H9 (cell line): ENCODE data around the gene CDYL. TPM values are rescaled to one million over a fixed set of nuclear protein-coding genes. Genes with fewer than 3 reads are reported as not detected.

Experiments
- DNase-seq: peaks from one replicate; pipeline ENCODE4 v3.0.0-alpha.2; 2017
- H2AFZ ChIP-seq: one replicate; pipeline ENCODE4 v1.6.1; 2013; ENCODE audit warnings: mild to moderate bottlenecking, low read length, control low read depth, moderate library complexity
- H2AK5ac ChIP-seq: 2 replicates; pipeline ENCODE4 v1.6.1; 2013; ENCODE audit warnings: low read length, control low read depth, mixed read lengths; ENCODE audit not compliant: insufficient read length
- H2BK120ac ChIP-seq: one replicate; pipeline ENCODE4 v1.6.1; 2013; ENCODE audit warnings: low read depth, mild to moderate bottlenecking, low read length, control low read depth, inconsistent platforms; ENCODE audit not compliant: poor library complexity, severe bottlenecking
- H2BK12ac ChIP-seq: 2 replicates; pipeline ENCODE4 v1.6.1; 2013; ENCODE audit warnings: low read length, control low read depth, mixed read lengths, low read depth; ENCODE audit not compliant: insufficient read length
- H2BK15ac ChIP-seq: 2 replicates; pipeline ENCODE4 v1.6.1; 2013; ENCODE audit warnings: low read depth, low read length, control low read depth
- H2BK20ac ChIP-seq: one replicate; pipeline ENCODE4 v1.6.1; 2013; ENCODE audit warnings: low read depth, mild to moderate bottlenecking, low read length, control low read depth, inconsistent platforms; ENCODE audit not compliant: poor library complexity, severe bottlenecking
- H2BK5ac ChIP-seq: 2 replicates; pipeline ENCODE4 v1.6.1; 2013; ENCODE audit warnings: low read length, control low read depth, mixed read lengths; ENCODE audit not compliant: insufficient read length
- H3K14ac ChIP-seq: 2 replicates; pipeline ENCODE4 v1.6.1; 2013; ENCODE audit warnings: low read length, control low read depth; ENCODE audit not compliant: insufficient read depth
- H3K18ac ChIP-seq: 2 replicates; pipeline ENCODE4 v1.6.1; 2013; ENCODE audit warnings: low read depth, mild to moderate bottlenecking, mixed read lengths, low read length, control low read depth; ENCODE audit not compliant: insufficient read length
- H3K23ac ChIP-seq: 2 replicates; pipeline ENCODE4 v1.6.1; 2013; ENCODE audit warnings: low read length, control low read depth, mixed read lengths, low read depth; ENCODE audit not compliant: insufficient read length
- H3K23me2 ChIP-seq: 2 replicates; pipeline ENCODE4 v1.6.1; 2013; ENCODE audit warnings: low read depth, mild to moderate bottlenecking, mixed read lengths, low read length, control low read depth; ENCODE audit not compliant: insufficient read length, poor library complexity, severe bottlenecking
- H3K27ac ChIP-seq: 2 replicates; pipeline ENCODE4 v1.5.1; 2013; ENCODE audit warnings: low read length, control low read depth, mixed read lengths, low read depth; ENCODE audit not compliant: insufficient read length
- H3K27me3 ChIP-seq: 2 replicates; pipeline ENCODE4 v1.6.1; 2013; ENCODE audit warnings: low read length, control low read depth, inconsistent platforms; ENCODE audit not compliant: insufficient read depth
- H3K4ac ChIP-seq: 2 replicates; pipeline ENCODE4 v1.6.1; 2013; ENCODE audit warnings: low read depth, mild to moderate bottlenecking, control low read depth, inconsistent platforms, low read length, moderate library complexity
- H3K4me1 ChIP-seq: 2 replicates; pipeline ENCODE4 v1.6.1; 2013; ENCODE audit warnings: low read length, control low read depth, inconsistent platforms; ENCODE audit not compliant: insufficient read depth
- H3K4me2 ChIP-seq: 2 replicates; pipeline ENCODE4 v1.6.1; 2013; ENCODE audit warnings: low read length, control low read depth, mixed read lengths; ENCODE audit not compliant: insufficient read length, insufficient read depth
- H3K56ac ChIP-seq: 2 replicates; pipeline ENCODE4 v1.6.1; 2013; ENCODE audit warnings: low read depth, mild to moderate bottlenecking, mixed read lengths, low read length, control low read depth; ENCODE audit not compliant: insufficient read length
- H3K79me1 ChIP-seq: 2 replicates; pipeline ENCODE4 v1.6.1; 2013; ENCODE audit warnings: low read depth, mild to moderate bottlenecking, moderate library complexity, low read length, control low read depth, inconsistent platforms; ENCODE audit not compliant: insufficient read depth, poor library complexity, severe bottlenecking
- H3K79me2 ChIP-seq: 2 replicates; pipeline ENCODE4 v1.6.1; 2013; ENCODE audit warnings: low read length, control low read depth, inconsistent platforms; ENCODE audit not compliant: insufficient read depth
- H3K9ac ChIP-seq: 2 replicates; pipeline ENCODE4 v1.6.1; 2013; ENCODE audit warnings: low read length, control low read depth, mixed read lengths; ENCODE audit not compliant: insufficient read length; ENCODE audit errors: extremely low read depth
- H3K9me3 ChIP-seq: one replicate; pipeline ENCODE4 v1.6.1; 2013; ENCODE audit warnings: low read depth, low read length, inconsistent platforms; ENCODE audit not compliant: control insufficient read depth
- H3T11ph ChIP-seq: one replicate; pipeline ENCODE4 v1.6.1; 2013; ENCODE audit warnings: mild to moderate bottlenecking, low read length, control low read depth, inconsistent platforms
- H4K20me1 ChIP-seq: one replicate; pipeline ENCODE4 v1.6.1; 2013; ENCODE audit not compliant: control insufficient read depth, insufficient read length, insufficient read depth
- H4K5ac ChIP-seq: 2 replicates; pipeline ENCODE4 v1.6.1; 2013; ENCODE audit warnings: low read depth, mild to moderate bottlenecking, mixed read lengths, low read length, control low read depth; ENCODE audit not compliant: insufficient read length
- H4K8ac ChIP-seq: replicated peaks from 2 replicates; pipeline ENCODE4 v1.6.1; 2013; ENCODE audit warnings: low read length, control low read depth, mixed read lengths, low read depth; ENCODE audit not compliant: insufficient read length
- H4K91ac ChIP-seq: 2 replicates; pipeline ENCODE4 v1.6.1; 2013; ENCODE audit warnings: low read depth, mild to moderate bottlenecking, moderate library complexity, mixed read lengths, low read length, control low read depth; ENCODE audit not compliant: insufficient read length
- H3K27ac Mint-ChIP-seq, 3 experiments: 2 replicates in 2 of 3; 3 replicates in 1 of 3; pipeline ENCODE4 v1.8.0; 2020 to 2021; ENCODE audit warnings: mixed read lengths in 3 of 3, mild to moderate bottlenecking in 1 of 3, moderate library complexity in 1 of 3
- H3K27me3 Mint-ChIP-seq: 2 replicates; pipeline ENCODE4 v1.8.0; 2021; ENCODE audit warnings: low read depth, mild to moderate bottlenecking, moderate library complexity, mixed read lengths
- H3K36me3 Mint-ChIP-seq, 3 experiments: 2 replicates in 2 of 3; 3 replicates in 1 of 3; pipeline ENCODE4 v1.8.0; 2020 to 2021; ENCODE audit warnings: low read depth in 3 of 3, mixed read lengths in 3 of 3; ENCODE audit not compliant: insufficient read depth in 1 of 3
- H3K4me1 Mint-ChIP-seq, 2 experiments: 2 replicates each; pipeline ENCODE4 v1.8.0; 2020; ENCODE audit warnings: mixed read lengths in 2 of 2
- H3K4me3 Mint-ChIP-seq, 2 experiments: 2 replicates in 1 of 2; 3 replicates in 1 of 2; pipeline ENCODE4 v1.8.0; 2020 to 2021; ENCODE audit warnings: mild to moderate bottlenecking in 2 of 2, mixed read lengths in 2 of 2, moderate library complexity in 1 of 2
- H3K9me3 Mint-ChIP-seq, 2 experiments: 2 replicates in 1 of 2; 3 replicates in 1 of 2; pipeline ENCODE4 v1.8.0; 2020; ENCODE audit warnings: mild to moderate bottlenecking in 2 of 2, mixed read lengths in 2 of 2, moderate library complexity in 1 of 2
- CTCF ChIP-seq: fragments of 200-600 bp; sonication (generic); conservative IDR thresholded peaks from 3 replicates; pipeline ENCODE4 v1.8.0; 2021; ENCODE audit warnings: antibody characterized with exemption, mild to moderate bottlenecking
- WGBS: extraction: QIAGEN DNeasy Blood & Tissue Kit; methylation state at CpG from one replicate; pipeline ENCODE4 v1.1.7; 2013; ENCODE audit warnings: missing lambda C conversion rate, low lambda C conversion rate, mixed read lengths; ENCODE audit not compliant: insufficient read length; ENCODE audit errors: extremely low coverage; 5-methylcytosine and 5-hydroxymethylcytosine counted together
- total RNA-seq: library from RNA; stranded (reverse); gene quantifications from 2 replicates; pipeline ENCODE4 v1.2.1, GENCODE V29; 2021

Gene CDYL
- total RNA-seq, 1 experiment from 2014 or later = 95.0 TPM

- Mint-ChIP-seq H3K27ac (no peak overlapping the region), H3K4me3 (no peak overlapping the region), H3K36me3 (peaks cover 7 to 25% (median 22%) of the 10 kb centered on the region in 3 experiments; a peak in 6 of 7 replicates), H3K9me3 (no peaks in the 10 kb centered on the region), H3K27me3 (no peaks in the 10 kb centered on the region), H3K4me1 (peaks cover 12 to 19% of the 10 kb centered on the region in 2 experiments)
- H3K23ac ChIP-seq = no peak overlapping the region
- no peak overlapping the region for H2BK15ac ChIP-seq
- no peaks in the 10 kb centered on the region for H3K9me3 ChIP-seq
- no peak overlapping the region for H3K56ac ChIP-seq
- no peak overlapping the region for H4K5ac ChIP-seq
- no peaks in the 10 kb centered on the region for H3K79me1 ChIP-seq
- no peak overlapping the region for H4K8ac ChIP-seq
- no peak overlapping the region for H3K9ac ChIP-seq
- no peak for DNase-seq
- no peaks in the 10 kb centered on the region for H3K79me2 ChIP-seq
- H2AFZ ChIP-seq = no peak overlapping the region
- no peak overlapping the region for H3K4me2 ChIP-seq
- no peak overlapping the region for H2AK5ac ChIP-seq
- H3K4ac ChIP-seq = no peak overlapping the region
- no peaks in the 10 kb centered on the region for H4K20me1 ChIP-seq
- no peak overlapping the region for H2BK120ac ChIP-seq
- no peak overlapping the region for H3T11ph ChIP-seq
- no peak for TF ChIP-seq CTCF
- no peaks in the 10 kb centered on the region for H3K23me2 ChIP-seq
- H3K27me3 ChIP-seq = no peaks in the 10 kb centered on the region
- no peak overlapping the region for H3K18ac ChIP-seq
- no peak overlapping the region for H2BK12ac ChIP-seq
- WGBS = no CpG with 5 or more reads among the region's 3 CpGs
- H2BK5ac ChIP-seq = no peak overlapping the region
- H2BK20ac ChIP-seq = no peak overlapping the region
- no peak overlapping the region for H4K91ac ChIP-seq
- H3K14ac ChIP-seq = no peak overlapping the region
- H3K4me1 ChIP-seq = no peaks in the 10 kb centered on the region; the same call in 1 of the 2 replicates
- no peak overlapping the region for H3K27ac ChIP-seq
Measured at GRCh38 chr6:4958624-4959023, 182.4 kb downstream of the CDYL start.
